HG03469 (cell line): ENCODE measurements around the gene STK32A.

Experiments used
- ATAC-seq: cut with Tn5 transposase; IDR thresholded peaks from one replicate; pipeline ENCODE4 v1.9.1; 2021; ENCODE audit warnings: mild to moderate bottlenecking, moderate library complexity, moderate number of reproducible peaks; ENCODE audit not compliant: unreplicated experiment

The STK32A gene

GRCh38 chr5:147248561-147248960 lies 13.7 kb downstream of the STK32A start:
- ATAC-seq: no peak

- no peak for ATAC-seq
Observed at GRCh38 chr5:147259837-147260236, 25.0 kb downstream of the STK32A start.

- no peak for ATAC-seq
Observed at GRCh38 chr5:147267082-147267832, 32.4 kb downstream of the STK32A start.

GRCh38 chr5:147276497-147276896 lies 41.7 kb downstream of the STK32A start:
- ATAC-seq: no peak

GRCh38 chr5:147286296-147286695 lies 51.5 kb downstream of the STK32A start:
- no peak for ATAC-seq

GRCh38 chr5:147287110-147287509 lies 52.3 kb downstream of the STK32A start:
- ATAC-seq: no peak

GRCh38 chr5:147290261-147290660 lies 55.4 kb downstream of the STK32A start:
- ATAC-seq: no peak

- no peak for ATAC-seq
Observed at GRCh38 chr5:147303251-147303650, 68.4 kb downstream of the STK32A start.

GRCh38 chr5:147303976-147304375 lies 69.2 kb downstream of the STK32A start:
- ATAC-seq: no peak

- ATAC-seq: no peak
Observed at GRCh38 chr5:147305147-147305546, 70.3 kb downstream of the STK32A start.

- ATAC-seq: no peak
Observed at GRCh38 chr5:147306351-147306750, 71.5 kb downstream of the STK32A start.

- no peak for ATAC-seq
Observed at GRCh38 chr5:147307170-147307569, 72.3 kb downstream of the STK32A start.

- no peak for ATAC-seq
Observed at GRCh38 chr5:147309621-147310020, 74.8 kb downstream of the STK32A start.

GRCh38 chr5:147310059-147310704 lies 75.4 kb downstream of the STK32A start:
- no peak for ATAC-seq

- no peak for ATAC-seq
Observed at GRCh38 chr5:147317978-147318684, 83.3 kb downstream of the STK32A start.

- ATAC-seq: no peak
Observed at GRCh38 chr5:147321569-147321968, 86.7 kb downstream of the STK32A start.

- no peak for ATAC-seq
Observed at GRCh38 chr5:147327421-147327820, 92.6 kb downstream of the STK32A start.

GRCh38 chr5:147327905-147328304 lies 93.1 kb downstream of the STK32A start:
- ATAC-seq: no peak

- no peak for ATAC-seq
Observed at GRCh38 chr5:147332658-147333057, 97.8 kb downstream of the STK32A start.

- ATAC-seq: no peak
Observed at GRCh38 chr5:147336876-147337275, 102.0 kb downstream of the STK32A start.

- no peak for ATAC-seq
Observed at GRCh38 chr5:147339313-147339712, 104.5 kb downstream of the STK32A start.

GRCh38 chr5:147340941-147341340 lies 106.1 kb downstream of the STK32A start:
- no peak for ATAC-seq
